Progenitor cell of endocrine pancreas (in vitro differentiated cells): ENCODE results near the gene NHSL2. TPM values are rescaled to one million over a fixed set of nuclear protein-coding genes. Genes with fewer than 3 reads are reported as not detected.

Source experiments
- DNase-seq: peaks from one replicate; pipeline ENCODE4 v3.0.0; 2021; ENCODE audit warnings: low spot score; ENCODE audit not compliant: unreplicated experiment
- H3K27ac Mint-ChIP-seq: 2 replicates; pipeline ENCODE4 v1.8.0; 2021; ENCODE audit warnings: mild to moderate bottlenecking, moderate library complexity, mixed read lengths
- H3K27me3 Mint-ChIP-seq: 2 replicates; pipeline ENCODE4 v1.8.0; 2021; ENCODE audit warnings: mixed read lengths
- H3K36me3 Mint-ChIP-seq: 2 replicates; pipeline ENCODE4 v1.8.0; 2022; ENCODE audit warnings: mixed read lengths; ENCODE audit not compliant: insufficient read depth
- H3K4me1 Mint-ChIP-seq: 2 replicates; pipeline ENCODE4 v1.8.0; 2021; ENCODE audit warnings: low read depth, mixed read lengths
- H3K4me3 Mint-ChIP-seq: 2 replicates; pipeline ENCODE4 v1.8.0; 2021; ENCODE audit warnings: low read depth, mild to moderate bottlenecking, moderate library complexity, mixed read lengths
- H3K9me3 Mint-ChIP-seq: 2 replicates; pipeline ENCODE4 v1.8.0; 2021; ENCODE audit warnings: low read depth, mixed read lengths
- CTCF ChIP-seq: fragments of 200-600 bp; sonication (generic); IDR thresholded peaks from one replicate; pipeline ENCODE4 v1.5.0; 2021; ENCODE audit warnings: antibody characterized with exemption, mild to moderate bottlenecking; ENCODE audit not compliant: unreplicated experiment
- total RNA-seq: library from RNA; stranded (reverse); gene quantifications from 2 replicates; pipeline ENCODE4 v1.2.1, GENCODE V29; 2021

Gene NHSL2
- total RNA-seq, 1 donor from 2014 or later: 3.4 TPM

- no peak for TF ChIP-seq CTCF
- no peak overlapping the region for H3K4me3 Mint-ChIP-seq
- H3K9me3 Mint-ChIP-seq: peaks cover 12% of the 10 kb centered on the region
- H3K36me3 Mint-ChIP-seq: no peaks in the 10 kb centered on the region
- H3K27me3 Mint-ChIP-seq: no peaks in the 10 kb centered on the region
- no peak overlapping the region for H3K27ac Mint-ChIP-seq
- no peak for DNase-seq
- peaks cover 1% of the 10 kb centered on the region for H3K4me1 Mint-ChIP-seq
These were observed 26.0 kb downstream of the NHSL2 start for GRCh38 chrX:71936632-71937031.

- no peaks in the 10 kb centered on the region for H3K27me3 Mint-ChIP-seq
- H3K4me1 Mint-ChIP-seq: peaks cover 1% of the 10 kb centered on the region
- no peak overlapping the region for H3K27ac Mint-ChIP-seq
- peaks cover 8% of the 10 kb centered on the region for H3K9me3 Mint-ChIP-seq
- TF ChIP-seq CTCF: no peak
- no peaks in the 10 kb centered on the region for H3K36me3 Mint-ChIP-seq
- DNase-seq: no peak
- H3K4me3 Mint-ChIP-seq: no peak overlapping the region
These were observed 27.7 kb downstream of the NHSL2 start for GRCh38 chrX:71938371-71938770.

- H3K4me3 Mint-ChIP-seq: no peak overlapping the region
- peaks cover 4% of the 10 kb centered on the region for H3K9me3 Mint-ChIP-seq
- DNase-seq: no peak
- peaks cover 10% of the 10 kb centered on the region for H3K4me1 Mint-ChIP-seq
- no peaks in the 10 kb centered on the region for H3K27me3 Mint-ChIP-seq
- no peak overlapping the region for H3K27ac Mint-ChIP-seq
- H3K36me3 Mint-ChIP-seq: no peaks in the 10 kb centered on the region
- no peak for TF ChIP-seq CTCF
These were observed 30.5 kb downstream of the NHSL2 start for GRCh38 chrX:71941145-71941544.

GRCh38 chrX:71941776-71942175, 31.1 kb downstream of the NHSL2 start:
- peaks cover 4% of the 10 kb centered on the region for H3K9me3 Mint-ChIP-seq
- no peaks in the 10 kb centered on the region for H3K27me3 Mint-ChIP-seq
- TF ChIP-seq CTCF: no peak
- H3K4me1 Mint-ChIP-seq: peaks cover 10% of the 10 kb centered on the region
- H3K4me3 Mint-ChIP-seq: no peak overlapping the region
- no peak for DNase-seq
- H3K36me3 Mint-ChIP-seq: no peaks in the 10 kb centered on the region
- no peak overlapping the region for H3K27ac Mint-ChIP-seq

- Mint-ChIP-seq H3K4me1 (peaks cover 10% of the 10 kb centered on the region), H3K27me3 (no peaks in the 10 kb centered on the region), H3K27ac (no peak overlapping the region), H3K36me3 (no peaks in the 10 kb centered on the region), H3K4me3 (no peak overlapping the region), H3K9me3 (peaks cover 4% of the 10 kb centered on the region)
- DNase-seq: no peak
- TF ChIP-seq CTCF: no peak
These were observed 33.7 kb downstream of the NHSL2 start for GRCh38 chrX:71944369-71944768.
